ENCODE results near the gene CAPN15.
"Not testable (repeated sequence)": the region's sequence is repeated elsewhere in the genome, so short reads cannot be mapped to it uniquely, and the experiment has no call there.

CAPN15 gene

GRCh38 chr16:491220-491919, 36.1 kb upstream of the CAPN15 start:
- TF ChIP-seq PATZ1 (CRISPR knock-in tag; IDR thresholded peaks at IDR 0.05; ENCODE audit: borderline replicate concordance), result no peak
- no peak for TF ChIP-seq POU6F1 (CRISPR knock-in tag; IDR thresholded peaks at IDR 0.05; ENCODE audit: borderline replicate concordance, low read depth)
- TF ChIP-seq OSR1 (CRISPR knock-in tag; IDR thresholded peaks at IDR 0.05), result no peak
- no peak for TF ChIP-seq SNAI2 (CRISPR knock-in tag; IDR thresholded peaks at IDR 0.05)
- no peak for TF ChIP-seq CSRNP3 (CRISPR knock-in tag; IDR thresholded peaks at IDR 0.05)
- TF ChIP-seq TSHZ2 (CRISPR knock-in tag; IDR thresholded peaks at IDR 0.05), result no peak
- TF ChIP-seq RARB (CRISPR knock-in tag; IDR thresholded peaks at IDR 0.05), result no peak
- TF ChIP-seq TOX (CRISPR knock-in tag; IDR thresholded peaks at IDR 0.05; ENCODE audit: borderline replicate concordance), result no peak
- TF ChIP-seq CSDC2 (CRISPR knock-in tag; IDR thresholded peaks at IDR 0.05), result no peak
- no peak for TF ChIP-seq PPARA (CRISPR knock-in tag; IDR thresholded peaks at IDR 0.05; ENCODE audit: borderline replicate concordance)
- no peak for TF ChIP-seq CREB5 (CRISPR knock-in tag; IDR thresholded peaks at IDR 0.05; ENCODE audit: low read depth)
- no peak for TF ChIP-seq ZNF8 (CRISPR knock-in tag; IDR thresholded peaks at IDR 0.05)
- TF ChIP-seq ZFP3 (CRISPR knock-in tag; IDR thresholded peaks at IDR 0.05), result no peak
- TF ChIP-seq ARNTL (CRISPR knock-in tag; IDR thresholded peaks at IDR 0.05; ENCODE audit: borderline replicate concordance, low read depth), result no peak
- ATAC-seq, result no peak

- ATAC-seq, result no peak
- no peak for TF ChIP-seq TOX (CRISPR knock-in tag; IDR thresholded peaks at IDR 0.05; ENCODE audit: borderline replicate concordance)
- no peak for TF ChIP-seq CSRNP3 (CRISPR knock-in tag; IDR thresholded peaks at IDR 0.05)
- no peak for TF ChIP-seq CREB5 (CRISPR knock-in tag; IDR thresholded peaks at IDR 0.05; ENCODE audit: low read depth)
- TF ChIP-seq ZNF565 (CRISPR knock-in tag; conservative IDR thresholded peaks at IDR 0.05; ENCODE audit: low read depth), result no peak
Measured at GRCh38 chr16:492211-492875, 35.2 kb upstream of the CAPN15 start.

GRCh38 chr16:494676-495075, 32.8 kb upstream of the CAPN15 start:
- ATAC-seq, result not testable (repeated sequence)
